ENCODE data around the gene LRRC8D. TPM values are rescaled to one million over a fixed set of nuclear protein-coding genes. Genes with fewer than 3 reads are reported as not detected.

LRRC8D gene
- total and polyA plus RNA-seq, 9 donors = 5.0 to 14.1 (median 8.8) TPM

DNA sequence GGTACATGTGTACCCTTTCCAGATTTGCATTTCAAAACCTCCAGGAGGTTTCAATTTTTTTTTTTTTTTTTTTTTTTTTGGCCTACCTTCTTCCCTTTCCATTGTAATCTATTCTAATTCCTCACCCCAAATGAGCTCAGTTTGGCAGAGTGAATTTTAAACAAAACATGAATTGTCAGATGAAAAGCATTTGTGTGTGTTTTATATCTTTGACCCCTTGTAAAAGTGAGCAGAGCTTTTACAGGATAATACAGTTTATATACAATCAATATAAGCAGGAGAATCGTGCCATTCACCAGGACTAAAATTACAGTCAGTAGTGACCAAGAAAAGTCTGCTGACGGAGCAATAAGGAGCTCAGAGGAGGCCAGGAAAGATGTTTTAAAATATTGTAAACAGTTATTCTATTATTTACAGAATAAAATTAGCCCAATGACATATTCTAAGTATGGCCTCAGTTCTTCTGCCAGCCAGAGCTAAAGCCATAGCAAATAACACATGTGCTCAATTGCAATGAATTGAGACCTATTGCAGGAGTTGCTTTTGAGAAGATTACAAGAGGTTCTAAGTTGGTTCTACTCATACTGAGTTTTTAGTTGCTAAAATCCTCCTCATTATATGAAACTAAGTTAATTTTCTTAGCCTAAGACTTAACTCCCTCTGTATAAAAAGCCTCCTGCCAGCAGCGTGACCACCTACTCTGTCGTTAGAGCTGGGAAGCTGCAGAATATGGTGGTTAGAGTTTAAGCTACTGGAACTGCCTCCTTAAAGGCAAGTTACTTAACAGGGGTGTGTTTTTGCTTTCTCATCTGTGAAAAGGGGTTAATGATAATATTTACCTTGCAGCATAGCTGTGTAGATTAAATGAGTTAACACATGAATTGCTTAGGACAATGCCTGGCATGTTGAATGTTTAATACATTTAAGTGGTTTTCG, 123.3 kb downstream of the LRRC8D start:
- H3K36me3 ChIP-seq = no peaks in the 10 kb centered on the region
- TF ChIP-seq POLR2A (IDR thresholded peaks at IDR 0.05) (no peak), EP300 (IDR thresholded peaks at IDR 0.05) (no peak), CTCF (IDR thresholded peaks at IDR 0.05) (no peak)
- intact Hi-C loops (cut with DNase I) = no loop called here
- no peaks in the 10 kb centered on the region for H3K27me3 ChIP-seq
- no peaks in the 10 kb centered on the region for H3K4me1 ChIP-seq (ENCODE audit: insufficient read depth)
- no peaks in the 10 kb centered on the region for H3K9me3 ChIP-seq
- no peak for DNase-seq
- no peak overlapping the region for H3K27ac ChIP-seq
- no peak overlapping the region for H3K4me3 ChIP-seq
- 66 to 73% (median 69%) methylated on average over 5 of the region's 5 CpGs for WGBS, 3 donors

- Histone ChIP-seq H3K36me3 (no peaks in the 10 kb centered on the region), H3K4me1 (ENCODE audit: insufficient read depth) (no peaks in the 10 kb centered on the region), H3K9me3 (no peaks in the 10 kb centered on the region), H3K27ac (no peak overlapping the region), H3K4me3 (no peak overlapping the region), H3K27me3 (no peaks in the 10 kb centered on the region)
- no peak for DNase-seq
- intact Hi-C loops (cut with DNase I) = no loop called here
- TF ChIP-seq EP300 (IDR thresholded peaks at IDR 0.05) (no peak), CTCF (IDR thresholded peaks at IDR 0.05) (no peak)
- WGBS, 3 donors = 83 to 88% (median 87%) methylated on average over 5 of the region's 5 CpGs
These were observed 125.1 kb downstream of the LRRC8D start for GRCh38 chr1:89945852-89946476.

DNA sequence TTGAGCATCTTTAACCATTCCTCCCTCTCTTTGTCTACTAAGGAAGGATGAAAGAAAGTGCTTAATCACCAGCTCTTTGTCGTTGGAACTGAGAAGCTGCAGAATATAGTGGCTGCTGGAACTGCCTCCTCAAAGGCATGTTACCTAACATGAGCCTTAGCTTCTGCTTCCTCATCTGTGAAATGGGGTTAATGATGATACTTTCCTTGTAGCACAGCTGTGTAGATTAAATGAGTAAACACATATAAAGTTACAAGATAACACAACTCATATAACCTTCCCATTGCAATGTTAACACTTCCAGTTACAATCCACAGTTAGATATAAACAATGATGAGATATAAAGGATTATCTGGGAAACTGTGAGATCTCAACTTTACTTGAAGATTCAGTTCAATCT, 125.7 kb downstream of the LRRC8D start:
- Histone ChIP-seq H3K27ac (no peak overlapping the region), H3K36me3 (no peaks in the 10 kb centered on the region), H3K4me3 (no peak overlapping the region), H3K4me1 (ENCODE audit: insufficient read depth) (no peaks in the 10 kb centered on the region), H3K27me3 (no peaks in the 10 kb centered on the region), H3K9me3 (no peaks in the 10 kb centered on the region)
- intact Hi-C loops (cut with DNase I) = no loop called here
- no peak for DNase-seq
- TF ChIP-seq POLR2A (IDR thresholded peaks at IDR 0.05) (no peak), CTCF (IDR thresholded peaks at IDR 0.05) (no peak), EP300 (IDR thresholded peaks at IDR 0.05) (no peak)
- WGBS, 3 donors = 19 to 36% (median 30%) methylated on average over 1 of the region's 1 CpG

DNA sequence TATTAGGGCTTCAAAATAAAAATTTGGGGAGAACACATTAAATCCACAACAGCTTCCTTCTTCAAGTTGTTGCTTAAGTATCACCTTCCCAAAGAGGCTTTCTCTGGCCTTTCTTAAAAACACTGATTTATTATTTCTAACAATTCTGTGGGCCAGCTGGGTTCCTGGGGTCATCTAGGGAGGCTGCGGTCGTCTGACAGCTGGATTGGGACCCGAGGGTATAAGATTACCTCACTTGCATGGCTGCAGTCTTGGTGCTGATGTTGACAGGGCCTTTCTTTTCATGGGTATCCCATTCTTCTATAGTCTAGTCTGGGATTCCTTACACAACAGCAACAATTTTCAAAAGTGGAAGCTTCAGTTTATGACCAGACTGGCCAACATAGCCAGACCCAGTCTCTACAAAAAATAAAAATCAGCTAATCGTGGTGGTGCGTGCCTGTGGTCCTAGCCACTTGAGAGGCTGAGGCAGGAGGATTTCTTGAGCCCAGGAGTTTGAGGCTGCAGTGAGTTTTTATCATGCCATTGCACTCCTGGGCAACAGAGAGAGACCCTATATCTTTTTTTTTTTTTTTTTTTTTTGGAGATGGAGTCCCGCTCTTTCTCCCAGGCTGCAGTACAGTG, 128.0 kb downstream of the LRRC8D start:
- H3K9me3 ChIP-seq = no peaks in the 10 kb centered on the region
- H3K27me3 ChIP-seq = no peaks in the 10 kb centered on the region
- WGBS, 3 donors = 74 to 79% (median 74%) methylated on average over 6 of the region's 6 CpGs
- H3K4me3 ChIP-seq = no peak overlapping the region
- no peak for TF ChIP-seq POLR2A (IDR thresholded peaks at IDR 0.05)
- TF ChIP-seq EP300 (IDR thresholded peaks at IDR 0.05) = no peak
- TF ChIP-seq CTCF (IDR thresholded peaks at IDR 0.05) = no peak
- H3K27ac ChIP-seq = no peak overlapping the region
- no peak for DNase-seq
- no peaks in the 10 kb centered on the region for H3K4me1 ChIP-seq (ENCODE audit: insufficient read depth)
- intact Hi-C loops (cut with DNase I) = no loop called here
- no peaks in the 10 kb centered on the region for H3K36me3 ChIP-seq

All from ovary (tissue), 9 donors.